GM23338 (cell line): ENCODE results near the gene TBC1D10B. TPM values are rescaled to one million over a fixed set of nuclear protein-coding genes. Genes with fewer than 3 reads are reported as not detected.
A peak's percentile ranks its signal among the peaks of the same experiment; 100 is the strongest.

Source experiments
- ATAC-seq: fragments of 200-7000 bp; cut with Tn5 transposase; 3 replicates; pipeline ENCODE4 v1.9.1; 2020
- DNase-seq: peaks from one replicate; pipeline ENCODE4 v3.0.0-alpha.2; 2015; ENCODE audit warnings: low spot score
- H2AFZ ChIP-seq: fragments of 200-600 bp; sonication (generic); 2 replicates; pipeline ENCODE4 v1.8.0; 2016; ENCODE audit warnings: antibody characterized with exemption, mild to moderate bottlenecking, moderate library complexity
- H3F3A ChIP-seq: fragments of 200-600 bp; sonication (generic); replicated peaks from 2 replicates; pipeline ENCODE4 v1.8.0; 2017; ENCODE audit warnings: antibody characterized with exemption, mixed run types, low read depth
- H3K27ac ChIP-seq: fragments of 200-600 bp; sonication (generic); 2 replicates; pipeline ENCODE4 v1.6.1; 2016; ENCODE audit warnings: low read depth
- H3K27me3 ChIP-seq: fragments of 200-600 bp; sonication (generic); 2 replicates; pipeline ENCODE4 v1.8.0; 2016; ENCODE audit warnings: mild to moderate bottlenecking, mixed run types, moderate library complexity; ENCODE audit not compliant: insufficient read depth
- H3K36me3 ChIP-seq: fragments of 200-600 bp; sonication (generic); 2 replicates; pipeline ENCODE4 v1.8.0; 2016; ENCODE audit warnings: mild to moderate bottlenecking; ENCODE audit not compliant: insufficient read depth
- H3K4me1 ChIP-seq: fragments of 200-600 bp; sonication (generic); 2 replicates; pipeline ENCODE4 v1.8.0; 2016; ENCODE audit warnings: mild to moderate bottlenecking, moderate library complexity; ENCODE audit not compliant: insufficient read depth
- H3K4me2 ChIP-seq: fragments of 200-600 bp; sonication (generic); 2 replicates; pipeline ENCODE4 v1.7.1; 2017; ENCODE audit warnings: mixed run types
- H3K4me3 ChIP-seq: fragments of 200-600 bp; sonication (generic); 2 replicates; pipeline ENCODE4 v1.6.1; 2016; ENCODE audit warnings: mixed run types
- H3K79me2 ChIP-seq: fragments of 200-600 bp; sonication (generic); replicated peaks from 2 replicates; pipeline ENCODE4 v1.8.0; 2017; ENCODE audit warnings: mild to moderate bottlenecking; ENCODE audit not compliant: insufficient read depth
- H3K9me2 ChIP-seq: fragments of 200-600 bp; sonication (generic); 2 replicates; pipeline ENCODE4 v1.8.0; 2017; ENCODE audit not compliant: insufficient read depth
- H4K20me1 ChIP-seq: fragments of 200-600 bp; sonication (generic); replicated peaks from 2 replicates; pipeline ENCODE4 v1.8.0; 2017; ENCODE audit warnings: mild to moderate bottlenecking; ENCODE audit not compliant: insufficient read depth
- H3K27ac Mint-ChIP-seq: 2 replicates; pipeline ENCODE4 v1.8.0; 2020; ENCODE audit warnings: inconsistent platforms, mild to moderate bottlenecking, moderate library complexity, mixed read lengths
- H3K27me3 Mint-ChIP-seq: 3 replicates; pipeline ENCODE4 v1.8.0; 2022; ENCODE audit warnings: low read depth, mild to moderate bottlenecking, moderate library complexity, mixed read lengths, inconsistent platforms; ENCODE audit not compliant: insufficient read depth, poor library complexity
- H3K36me3 Mint-ChIP-seq: 3 replicates; pipeline ENCODE4 v1.8.0; 2021; ENCODE audit warnings: low read depth, mild to moderate bottlenecking, inconsistent platforms, moderate library complexity, mixed read lengths
- H3K4me1 Mint-ChIP-seq: 3 replicates; pipeline ENCODE4 v1.8.0; 2020; ENCODE audit warnings: mild to moderate bottlenecking, inconsistent platforms, mixed read lengths
- H3K4me3 Mint-ChIP-seq: 3 replicates; pipeline ENCODE4 v1.8.0; 2021; ENCODE audit warnings: moderate library complexity, mild to moderate bottlenecking, inconsistent platforms, mixed read lengths
- H3K9me3 Mint-ChIP-seq: 3 replicates; pipeline ENCODE4 v1.8.0; 2020; ENCODE audit warnings: moderate library complexity, mild to moderate bottlenecking, inconsistent platforms, mixed read lengths
- CREB1 ChIP-seq: fragments of 250-450 bp; sonication (Bioruptor Pico); IDR thresholded peaks from 2 replicates; pipeline ENCODE4 v1.5.0; 2020; ENCODE audit warnings: low read depth, mild to moderate bottlenecking, moderate library complexity
- POLR2AphosphoS5 ChIP-seq: IDR thresholded peaks from 2 replicates; pipeline ENCODE4 v1.6.1; 2016; ENCODE audit warnings: antibody characterized with exemption, low read depth
- polyA plus RNA-seq: library from polyadenylated mRNA; unstranded; fragments of >200 nt; fragmentation: Nextera tagmentation; extraction: Ambion mirVana; gene quantifications from 2 replicates; pipeline ENCODE4 v1.2.1, GENCODE V29; 2016
- total RNA-seq: library from RNA; depleted of rRNA; stranded (reverse); fragments of >200 nt; shearing (Covaris generic); gene quantifications from 2 replicates; pipeline ENCODE4 v1.2.3, GENCODE V29; 2014
- TF ChIP-seq, protein P1 (sequence below): fragments of 250-450 bp; sonication (Bioruptor Pico); IDR thresholded peaks from 2 replicates; pipeline ENCODE4 v1.5.0; 2020; ENCODE audit warnings: mild to moderate bottlenecking, moderate library complexity
- TF ChIP-seq, protein P2 (sequence below): IDR thresholded peaks from one replicate; pipeline ENCODE4 v1.6.1; 2018; ENCODE audit warnings: antibody characterized with exemption; ENCODE audit not compliant: unreplicated experiment
- TF ChIP-seq, protein P3 (sequence below): IDR thresholded peaks from 2 replicates; pipeline ENCODE4 v1.6.1; 2016; ENCODE audit warnings: antibody characterized with exemption

TBC1D10B gene
- total and polyA plus RNA-seq, 2 experiments from 2014 or later: 13.3 to 30.8 TPM

DNA sequence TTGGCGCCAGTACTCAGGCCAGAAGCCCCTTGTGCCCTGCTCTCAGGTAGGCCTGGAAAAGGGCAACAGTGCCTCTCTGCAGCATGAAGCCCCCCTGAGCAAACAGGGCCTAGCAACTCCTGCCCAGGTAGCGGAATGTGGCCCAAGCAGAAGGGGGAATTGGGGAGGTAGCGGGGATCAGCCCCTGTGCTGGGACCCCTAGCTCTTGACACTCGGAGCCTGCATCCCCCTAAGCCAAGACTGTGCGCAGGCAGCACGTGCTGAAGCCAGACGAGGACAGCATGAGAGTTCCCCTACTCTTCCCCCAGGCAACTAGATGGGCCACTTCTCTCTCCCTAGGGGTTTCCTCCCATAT is 14.4 kb downstream of the TBC1D10B start (continued):
- TF ChIP-seq, protein P1, sequence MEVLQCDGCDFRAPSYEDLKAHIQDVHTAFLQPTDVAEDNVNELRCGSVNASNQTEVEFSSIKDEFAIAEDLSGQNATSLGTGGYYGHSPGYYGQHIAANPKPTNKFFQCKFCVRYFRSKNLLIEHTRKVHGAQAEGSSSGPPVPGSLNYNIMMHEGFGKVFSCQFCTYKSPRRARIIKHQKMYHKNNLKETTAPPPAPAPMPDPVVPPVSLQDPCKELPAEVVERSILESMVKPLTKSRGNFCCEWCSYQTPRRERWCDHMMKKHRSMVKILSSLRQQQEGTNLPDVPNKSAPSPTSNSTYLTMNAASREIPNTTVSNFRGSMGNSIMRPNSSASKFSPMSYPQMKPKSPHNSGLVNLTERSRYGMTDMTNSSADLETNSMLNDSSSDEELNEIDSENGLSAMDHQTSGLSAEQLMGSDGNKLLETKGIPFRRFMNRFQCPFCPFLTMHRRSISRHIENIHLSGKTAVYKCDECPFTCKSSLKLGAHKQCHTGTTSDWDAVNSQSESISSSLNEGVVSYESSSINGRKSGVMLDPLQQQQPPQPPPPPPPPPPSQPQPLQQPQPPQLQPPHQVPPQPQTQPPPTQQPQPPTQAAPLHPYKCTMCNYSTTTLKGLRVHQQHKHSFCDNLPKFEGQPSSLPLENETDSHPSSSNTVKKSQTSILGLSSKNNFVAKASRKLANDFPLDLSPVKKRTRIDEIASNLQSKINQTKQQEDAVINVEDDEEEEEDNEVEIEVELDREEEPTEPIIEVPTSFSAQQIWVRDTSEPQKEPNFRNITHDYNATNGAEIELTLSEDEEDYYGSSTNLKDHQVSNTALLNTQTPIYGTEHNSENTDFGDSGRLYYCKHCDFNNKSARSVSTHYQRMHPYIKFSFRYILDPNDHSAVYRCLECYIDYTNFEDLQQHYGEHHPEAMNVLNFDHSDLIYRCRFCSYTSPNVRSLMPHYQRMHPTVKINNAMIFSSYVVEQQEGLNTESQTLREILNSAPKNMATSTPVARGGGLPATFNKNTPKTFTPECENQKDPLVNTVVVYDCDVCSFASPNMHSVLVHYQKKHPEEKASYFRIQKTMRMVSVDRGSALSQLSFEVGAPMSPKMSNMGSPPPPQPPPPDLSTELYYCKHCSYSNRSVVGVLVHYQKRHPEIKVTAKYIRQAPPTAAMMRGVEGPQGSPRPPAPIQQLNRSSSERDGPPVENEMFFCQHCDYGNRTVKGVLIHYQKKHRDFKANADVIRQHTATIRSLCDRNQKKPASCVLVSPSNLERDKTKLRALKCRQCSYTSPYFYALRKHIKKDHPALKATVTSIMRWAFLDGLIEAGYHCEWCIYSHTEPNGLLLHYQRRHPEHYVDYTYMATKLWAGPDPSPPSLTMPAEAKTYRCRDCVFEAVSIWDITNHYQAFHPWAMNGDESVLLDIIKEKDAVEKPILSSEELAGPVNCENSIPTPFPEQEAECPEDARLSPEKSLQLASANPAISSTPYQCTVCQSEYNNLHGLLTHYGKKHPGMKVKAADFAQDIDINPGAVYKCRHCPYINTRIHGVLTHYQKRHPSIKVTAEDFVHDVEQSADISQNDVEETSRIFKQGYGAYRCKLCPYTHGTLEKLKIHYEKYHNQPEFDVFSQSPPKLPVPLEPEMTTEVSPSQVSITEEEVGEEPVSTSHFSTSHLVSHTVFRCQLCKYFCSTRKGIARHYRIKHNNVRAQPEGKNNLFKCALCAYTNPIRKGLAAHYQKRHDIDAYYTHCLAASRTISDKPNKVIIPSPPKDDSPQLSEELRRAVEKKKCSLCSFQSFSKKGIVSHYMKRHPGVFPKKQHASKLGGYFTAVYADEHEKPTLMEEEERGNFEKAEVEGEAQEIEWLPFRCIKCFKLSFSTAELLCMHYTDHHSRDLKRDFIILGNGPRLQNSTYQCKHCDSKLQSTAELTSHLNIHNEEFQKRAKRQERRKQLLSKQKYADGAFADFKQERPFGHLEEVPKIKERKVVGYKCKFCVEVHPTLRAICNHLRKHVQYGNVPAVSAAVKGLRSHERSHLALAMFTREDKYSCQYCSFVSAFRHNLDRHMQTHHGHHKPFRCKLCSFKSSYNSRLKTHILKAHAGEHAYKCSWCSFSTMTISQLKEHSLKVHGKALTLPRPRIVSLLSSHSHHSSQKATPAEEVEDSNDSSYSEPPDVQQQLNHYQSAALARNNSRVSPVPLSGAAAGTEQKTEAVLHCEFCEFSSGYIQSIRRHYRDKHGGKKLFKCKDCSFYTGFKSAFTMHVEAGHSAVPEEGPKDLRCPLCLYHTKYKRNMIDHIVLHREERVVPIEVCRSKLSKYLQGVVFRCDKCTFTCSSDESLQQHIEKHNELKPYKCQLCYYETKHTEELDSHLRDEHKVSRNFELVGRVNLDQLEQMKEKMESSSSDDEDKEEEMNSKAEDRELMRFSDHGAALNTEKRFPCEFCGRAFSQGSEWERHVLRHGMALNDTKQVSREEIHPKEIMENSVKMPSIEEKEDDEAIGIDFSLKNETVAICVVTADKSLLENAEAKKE: no peak

DNA sequence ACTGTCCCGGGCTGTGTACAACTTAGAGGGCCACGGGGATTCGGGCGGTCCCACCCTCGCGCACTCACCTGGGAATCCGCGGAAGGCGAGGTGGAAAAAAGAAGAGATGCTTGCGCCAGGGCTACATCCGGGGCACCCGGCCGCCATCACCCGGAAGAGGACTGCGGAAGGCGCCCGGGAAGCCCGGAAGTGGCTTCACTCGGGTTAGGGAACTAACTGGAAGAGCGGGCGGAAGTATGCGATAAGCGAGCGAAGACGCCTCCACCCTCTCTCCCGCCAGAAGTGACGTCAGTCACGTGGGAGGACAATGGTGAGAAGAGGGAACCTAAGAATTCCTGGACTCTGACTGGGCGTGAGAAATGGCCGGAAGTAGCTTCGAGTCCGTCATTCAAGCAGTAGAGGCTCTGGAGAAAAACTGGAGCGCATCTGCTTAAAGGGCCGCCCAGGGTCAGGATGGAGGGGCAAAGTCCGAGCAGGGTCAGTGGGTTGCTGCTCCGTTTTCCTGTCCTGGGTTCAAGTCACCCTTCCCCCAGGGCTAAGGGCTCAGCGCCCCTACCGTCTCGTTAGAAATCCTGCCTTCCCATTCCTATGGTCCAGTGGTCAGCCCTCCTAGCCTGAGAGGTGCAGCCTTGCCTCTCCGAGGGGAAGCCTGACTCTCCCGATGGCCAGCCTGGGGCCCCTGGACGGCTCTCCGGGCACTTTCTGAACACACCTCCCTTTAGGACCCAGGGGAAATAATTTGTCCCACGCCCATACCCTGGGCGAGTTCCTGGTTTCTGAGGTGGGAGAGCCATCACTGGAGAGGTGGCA is 14.9 kb downstream of the TBC1D10B start, which contains the start of gene CD2BP2:
TSS of gene CD2BP2 (minus strand) at position 165 of the 810 bp plus-strand sequence. CDS start 627 bp downstream, outside the sequence.
- TF ChIP-seq, protein P2, sequence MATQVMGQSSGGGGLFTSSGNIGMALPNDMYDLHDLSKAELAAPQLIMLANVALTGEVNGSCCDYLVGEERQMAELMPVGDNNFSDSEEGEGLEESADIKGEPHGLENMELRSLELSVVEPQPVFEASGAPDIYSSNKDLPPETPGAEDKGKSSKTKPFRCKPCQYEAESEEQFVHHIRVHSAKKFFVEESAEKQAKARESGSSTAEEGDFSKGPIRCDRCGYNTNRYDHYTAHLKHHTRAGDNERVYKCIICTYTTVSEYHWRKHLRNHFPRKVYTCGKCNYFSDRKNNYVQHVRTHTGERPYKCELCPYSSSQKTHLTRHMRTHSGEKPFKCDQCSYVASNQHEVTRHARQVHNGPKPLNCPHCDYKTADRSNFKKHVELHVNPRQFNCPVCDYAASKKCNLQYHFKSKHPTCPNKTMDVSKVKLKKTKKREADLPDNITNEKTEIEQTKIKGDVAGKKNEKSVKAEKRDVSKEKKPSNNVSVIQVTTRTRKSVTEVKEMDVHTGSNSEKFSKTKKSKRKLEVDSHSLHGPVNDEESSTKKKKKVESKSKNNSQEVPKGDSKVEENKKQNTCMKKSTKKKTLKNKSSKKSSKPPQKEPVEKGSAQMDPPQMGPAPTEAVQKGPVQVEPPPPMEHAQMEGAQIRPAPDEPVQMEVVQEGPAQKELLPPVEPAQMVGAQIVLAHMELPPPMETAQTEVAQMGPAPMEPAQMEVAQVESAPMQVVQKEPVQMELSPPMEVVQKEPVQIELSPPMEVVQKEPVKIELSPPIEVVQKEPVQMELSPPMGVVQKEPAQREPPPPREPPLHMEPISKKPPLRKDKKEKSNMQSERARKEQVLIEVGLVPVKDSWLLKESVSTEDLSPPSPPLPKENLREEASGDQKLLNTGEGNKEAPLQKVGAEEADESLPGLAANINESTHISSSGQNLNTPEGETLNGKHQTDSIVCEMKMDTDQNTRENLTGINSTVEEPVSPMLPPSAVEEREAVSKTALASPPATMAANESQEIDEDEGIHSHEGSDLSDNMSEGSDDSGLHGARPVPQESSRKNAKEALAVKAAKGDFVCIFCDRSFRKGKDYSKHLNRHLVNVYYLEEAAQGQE: no peak
- TF ChIP-seq, protein P3, sequence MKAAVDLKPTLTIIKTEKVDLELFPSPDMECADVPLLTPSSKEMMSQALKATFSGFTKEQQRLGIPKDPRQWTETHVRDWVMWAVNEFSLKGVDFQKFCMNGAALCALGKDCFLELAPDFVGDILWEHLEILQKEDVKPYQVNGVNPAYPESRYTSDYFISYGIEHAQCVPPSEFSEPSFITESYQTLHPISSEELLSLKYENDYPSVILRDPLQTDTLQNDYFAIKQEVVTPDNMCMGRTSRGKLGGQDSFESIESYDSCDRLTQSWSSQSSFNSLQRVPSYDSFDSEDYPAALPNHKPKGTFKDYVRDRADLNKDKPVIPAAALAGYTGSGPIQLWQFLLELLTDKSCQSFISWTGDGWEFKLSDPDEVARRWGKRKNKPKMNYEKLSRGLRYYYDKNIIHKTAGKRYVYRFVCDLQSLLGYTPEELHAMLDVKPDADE: peak; percentile 91
- TF ChIP-seq POLR2AphosphoS5 (peak; percentile 68), CREB1 (CRISPR knock-in tag) (peak; percentile 95)
- Mint-ChIP-seq H3K27ac (peak within 1 kb of the TSS; percentile 99), H3K36me3 (peaks cover 58% of the 10 kb centered on the region), H3K4me1 (peaks cover 29% of the 10 kb centered on the region), H3K4me3 (peak within 1 kb of the TSS; percentile 96), H3K27me3 (peaks cover 22% of the 10 kb centered on the region), H3K9me3 (peaks cover 4% of the 10 kb centered on the region; the same call in 2 of the 3 replicates)
- Histone ChIP-seq H3K4me2 (peak within 1 kb of the TSS; percentile 100), H3K9me2 (no peaks in the 10 kb centered on the region), H3K36me3 (peaks cover 7% of the 10 kb centered on the region; the same call in 1 of the 2 replicates), H3K27me3 (no peaks in the 10 kb centered on the region), H3F3A (0 out of 2 replicates have a peak, but pooled peaks cover 10% of the 10 kb centered on the region), H3K4me1 (peaks cover 3% of the 10 kb centered on the region), H4K20me1 (no peaks in the 10 kb centered on the region), H3K4me3 (peak within 1 kb of the TSS; percentile 100), H3K79me2 (peaks cover 16% of the 10 kb centered on the region), H2AFZ (peak within 1 kb of the TSS; percentile 41; the same call in 1 of the 2 replicates), H3K27ac (peak within 1 kb of the TSS; percentile 97)
- ATAC-seq (peak; percentile 88), DNase-seq (peak; percentile 99)
